OCI-LY3 (cell line): Measurements from ENCODE around the gene SHROOM3.

Experiments used
- EZH2phosphoT487 ChIP-seq: fragments of 200-600 bp; shearing (Covaris generic); IDR thresholded peaks from 2 replicates; pipeline ENCODE4 v1.6.1; 2018; ENCODE audit warnings: antibody characterized with exemption, mixed run types, low read depth
- TF ChIP-seq, protein P1 (sequence below): fragments of 200-600, 300-600 bp; sonication (generic); IDR thresholded peaks from 2 replicates; pipeline ENCODE4 v1.5.1; 2014; ENCODE audit warnings: antibody characterized with exemption, low read length, low read depth

DNA sequence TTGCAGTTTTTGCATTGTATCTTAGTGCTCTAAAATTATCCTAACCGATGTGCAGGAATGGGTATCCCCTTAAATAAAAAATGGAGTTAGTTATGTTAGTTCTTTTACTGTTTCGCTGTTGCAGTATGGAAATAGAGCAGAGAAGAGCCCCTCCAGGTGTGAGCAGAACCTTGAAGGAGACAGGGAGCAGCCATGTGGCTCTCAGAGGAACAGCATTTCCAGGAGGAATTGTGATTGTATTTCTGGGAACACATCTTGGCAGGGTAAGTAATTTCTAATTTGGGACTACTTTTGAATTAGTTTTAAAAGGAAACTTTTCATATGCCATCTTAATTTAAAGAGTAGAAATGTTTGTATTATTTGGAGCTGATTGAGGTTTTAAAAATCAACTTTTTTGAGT is 8.8 kb upstream of the SHROOM3 start:
- TF ChIP-seq, protein P1, sequence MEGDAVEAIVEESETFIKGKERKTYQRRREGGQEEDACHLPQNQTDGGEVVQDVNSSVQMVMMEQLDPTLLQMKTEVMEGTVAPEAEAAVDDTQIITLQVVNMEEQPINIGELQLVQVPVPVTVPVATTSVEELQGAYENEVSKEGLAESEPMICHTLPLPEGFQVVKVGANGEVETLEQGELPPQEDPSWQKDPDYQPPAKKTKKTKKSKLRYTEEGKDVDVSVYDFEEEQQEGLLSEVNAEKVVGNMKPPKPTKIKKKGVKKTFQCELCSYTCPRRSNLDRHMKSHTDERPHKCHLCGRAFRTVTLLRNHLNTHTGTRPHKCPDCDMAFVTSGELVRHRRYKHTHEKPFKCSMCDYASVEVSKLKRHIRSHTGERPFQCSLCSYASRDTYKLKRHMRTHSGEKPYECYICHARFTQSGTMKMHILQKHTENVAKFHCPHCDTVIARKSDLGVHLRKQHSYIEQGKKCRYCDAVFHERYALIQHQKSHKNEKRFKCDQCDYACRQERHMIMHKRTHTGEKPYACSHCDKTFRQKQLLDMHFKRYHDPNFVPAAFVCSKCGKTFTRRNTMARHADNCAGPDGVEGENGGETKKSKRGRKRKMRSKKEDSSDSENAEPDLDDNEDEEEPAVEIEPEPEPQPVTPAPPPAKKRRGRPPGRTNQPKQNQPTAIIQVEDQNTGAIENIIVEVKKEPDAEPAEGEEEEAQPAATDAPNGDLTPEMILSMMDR, result no peak; the same call in 1 of the 2 replicates
- no peak for TF ChIP-seq EZH2phosphoT487
